ENCODE results near the gene VWF. TPM values are rescaled to one million over a fixed set of nuclear protein-coding genes. Genes with fewer than 3 reads are reported as not detected.

The VWF gene
- total and polyA plus RNA-seq, 11 donors, result 125 to 503 (median 238) TPM

DNA sequence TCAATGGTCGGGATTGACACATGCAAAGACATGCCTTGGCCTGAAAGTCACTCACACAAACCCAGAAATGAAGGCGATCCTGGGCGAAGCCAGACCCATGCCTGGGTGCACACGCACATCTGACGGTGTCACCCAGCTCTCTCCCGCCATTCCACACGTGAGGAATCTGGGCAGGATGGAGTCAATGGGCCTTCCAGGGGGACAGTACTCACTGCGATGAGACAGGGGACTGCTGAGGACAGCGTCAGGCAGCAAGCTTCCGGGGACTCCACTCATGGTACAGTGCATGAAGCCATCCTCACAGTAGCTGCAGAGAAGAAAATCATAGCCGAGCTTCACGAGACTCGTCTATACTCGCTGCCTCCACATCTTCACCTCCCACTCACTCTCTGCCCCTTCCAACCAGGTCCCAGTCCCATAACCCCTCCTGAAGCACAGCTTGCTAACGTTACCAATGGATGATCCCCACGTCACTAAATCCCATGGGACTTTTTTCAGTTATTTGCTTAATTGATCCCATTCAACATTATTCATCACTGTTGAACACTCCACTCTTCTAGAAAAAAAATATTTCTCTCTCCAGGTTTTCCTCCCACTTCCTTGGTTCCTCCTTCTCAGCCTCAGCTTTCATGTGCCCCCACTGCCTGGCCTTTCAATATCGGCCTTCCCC is 77.8 kb downstream of the VWF start:
- ATAC-seq, result no peak
- Histone ChIP-seq H3K9me3 (no peaks in the 10 kb centered on the region), H3K36me3 (peaks cover 0 to 83% (median 53%) of the 10 kb centered on the region in 9 donors), H3K4me3 (no peak overlapping the region), H3K27me3 (no peaks in the 10 kb centered on the region), H3K4me1 (peaks cover 0 to 5% (median 0%) of the 10 kb centered on the region in 12 donors), H3K27ac (no peak overlapping the region)
- intact Hi-C loops (cut with DNase I), result loop anchor here in 2 of 10 donors (10.0 kb wide), 2 partner anchors 612 to 1022 kb away; partner anchors contain the start of gene NTF3 (in 1 of the 2)
- TF ChIP-seq POLR2A (IDR thresholded peaks at IDR 0.05) (no peak), CTCF (IDR thresholded peaks at IDR 0.05) (no peak)
- 90 to 95% (median 93%) methylated on average over 17 of the region's 17 CpGs for WGBS, 4 donors
- DNase-seq, result peak in 1 of 5 donors; percentile 7

- no peak for TF ChIP-seq CTCF (IDR thresholded peaks at IDR 0.05)
- no peak for TF ChIP-seq POLR2A (IDR thresholded peaks at IDR 0.05)
- intact Hi-C loops (cut with DNase I), result loop anchor here in 2 of 10 donors (10.0 kb wide), 2 partner anchors 611 to 1021 kb away; partner anchors contain the start of gene NTF3 (in 1 of the 2)
- ATAC-seq (no peak), DNase-seq (peak in 1 of 5 donors; percentile 10)
- no peaks in the 10 kb centered on the region for H3K9me3 ChIP-seq
- H3K36me3 ChIP-seq, result peaks cover 0 to 79% (median 52%) of the 10 kb centered on the region in 9 donors
- no peak overlapping the region for H3K27ac ChIP-seq
- WGBS, 4 donors, result 87 to 93% (median 91%) methylated on average over 6 of the region's 6 CpGs
- H3K4me1 ChIP-seq, result peaks cover 0 to 5% (median 0%) of the 10 kb centered on the region in 12 donors
- H3K4me3 ChIP-seq, result no peak overlapping the region
- H3K27me3 ChIP-seq, result no peaks in the 10 kb centered on the region
Measured at GRCh38 chr12:6045438-6045837, 79.0 kb downstream of the VWF start.

DNA sequence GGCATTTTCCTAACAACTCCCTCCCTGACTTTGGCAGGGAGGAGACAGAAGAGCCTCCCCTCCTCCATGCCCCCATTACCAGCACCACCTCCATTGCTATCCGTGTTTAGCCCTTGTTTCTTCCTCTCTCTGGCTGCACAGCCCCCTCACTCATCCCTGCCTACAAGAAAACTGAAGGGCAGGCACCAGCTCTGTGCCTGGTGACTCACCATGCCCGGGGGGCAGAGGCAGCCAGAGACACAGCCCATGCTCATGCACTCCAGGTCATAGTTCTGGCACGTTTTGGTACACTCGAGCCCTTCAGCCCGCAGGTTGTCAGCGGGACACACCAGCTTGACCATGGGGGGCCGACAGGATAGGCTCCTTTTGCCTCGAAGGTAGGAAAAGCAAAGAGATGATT is 80.4 kb downstream of the VWF start:
- Histone ChIP-seq H3K27ac (no peak overlapping the region), H3K4me1 (peaks cover 0 to 4% (median 0%) of the 10 kb centered on the region in 12 donors), H3K4me3 (no peak overlapping the region), H3K36me3 (peaks cover 0 to 81% (median 40%) of the 10 kb centered on the region in 9 donors), H3K27me3 (no peaks in the 10 kb centered on the region), H3K9me3 (no peaks in the 10 kb centered on the region)
- WGBS, 4 donors, result 83 to 86% (median 84%) methylated on average over 8 of the region's 8 CpGs
- intact Hi-C loops (cut with DNase I), result loop anchor here in 2 of 10 donors (10.0 kb wide), 2 partner anchors 609 to 1019 kb away; partner anchors contain the start of gene NTF3 (in 1 of the 2)
- DNase-seq, result peak in 2 of 5 donors; percentile 4 to 20
- no peak for ATAC-seq
- TF ChIP-seq POLR2A (IDR thresholded peaks at IDR 0.05), result no peak
- no peak for TF ChIP-seq CTCF (IDR thresholded peaks at IDR 0.05)

DNA sequence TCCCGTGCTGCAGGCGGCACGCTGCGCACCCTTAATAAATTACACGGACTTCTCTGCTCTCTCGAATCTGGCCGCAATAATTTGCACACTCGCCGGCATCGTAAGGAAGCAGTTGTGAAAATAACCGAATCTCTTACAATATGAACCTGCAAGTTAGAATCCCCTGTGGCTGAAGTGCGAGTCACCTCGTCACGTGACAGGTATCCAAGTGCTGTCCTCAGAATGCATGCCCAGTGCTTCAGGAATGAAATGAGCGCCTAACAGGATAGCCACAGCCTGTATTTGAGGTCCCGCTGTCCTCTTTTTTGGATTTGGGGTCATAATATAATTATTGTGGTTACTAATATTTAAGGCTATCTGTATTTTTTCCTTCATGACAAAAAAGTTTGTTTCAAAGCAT is 82.0 kb downstream of the VWF start:
- ATAC-seq (no peak), DNase-seq (no peak)
- TF ChIP-seq POLR2A (IDR thresholded peaks at IDR 0.05) (no peak), CTCF (IDR thresholded peaks at IDR 0.05) (no peak)
- H3K4me1 ChIP-seq, result peaks cover 0 to 4% (median 0%) of the 10 kb centered on the region in 12 donors
- WGBS, 4 donors, result 93 to 94% (median 94%) methylated on average over 16 of the region's 16 CpGs
- no peak overlapping the region for H3K4me3 ChIP-seq
- H3K36me3 ChIP-seq, result peaks cover 0 to 91% (median 55%) of the 10 kb centered on the region in 9 donors
- no peaks in the 10 kb centered on the region for H3K9me3 ChIP-seq
- intact Hi-C loops (cut with DNase I), result loop anchor here in 2 of 10 donors (10.0 kb wide), 2 partner anchors 608 to 1018 kb away; partner anchors contain the start of gene NTF3 (in 1 of the 2)
- H3K27ac ChIP-seq, result no peak overlapping the region
- no peaks in the 10 kb centered on the region for H3K27me3 ChIP-seq

All from heart left ventricle (tissue), 16 donors.